T-helper 1 cell treated with Interleukin-12 subunit alpha and Interleukin-12 subunit beta and Interleukin-4 antibody, amounts not matched to agents 30 ng/mL and 1 ng/mL, for 36 hours (primary cell): ENCODE data around the gene PKMYT1. TPM values are rescaled to one million over a fixed set of nuclear protein-coding genes. Genes with fewer than 3 reads are reported as not detected.

Source experiments
- total RNA-seq: library from RNA; stranded (reverse); gene quantifications from 2 replicates; pipeline ENCODE4 v1.2.3, GENCODE V29; 2022

PKMYT1 gene
- total RNA-seq, 1 donor from 2014 or later = 92.0 TPM

Other genes with a start within 250 kb of the PKMYT1 start
- gene SRRM2, start 227.8 kb downstream of the PKMYT1 start, total RNA-seq = 547 and 552 TPM in 2 replicates
- gene ELOB, start 203.2 kb downstream of the PKMYT1 start, total RNA-seq = 263 and 264 TPM in 2 replicates
- gene PRSS33, start 192.9 kb downstream of the PKMYT1 start, total RNA-seq = not detected in 2 replicates
- not detected in 2 replicates for gene PRSS41, start 182.0 kb downstream of the PKMYT1 start, total RNA-seq
- 5.0 and 6.5 TPM in 2 replicates for gene PRSS21, start 163.2 kb downstream of the PKMYT1 start, total RNA-seq
- 23.2 and 24.3 TPM in 2 replicates for gene ZG16B, start 150.1 kb downstream of the PKMYT1 start, total RNA-seq
- not detected in 2 replicates for gene PRSS22, start 122.3 kb downstream of the PKMYT1 start, total RNA-seq
- 21.1 and 24.2 TPM in 2 replicates for gene FLYWCH2, start 97.2 kb downstream of the PKMYT1 start, total RNA-seq
- gene FLYWCH1, start 68.5 kb downstream of the PKMYT1 start, total RNA-seq = 74.3 and 83.1 TPM in 2 replicates
- gene KREMEN2, start 16.2 kb downstream of the PKMYT1 start, total RNA-seq = not detected in 2 replicates
- gene PAQR4, start 11.1 kb downstream of the PKMYT1 start, total RNA-seq = 31.9 and 32.3 TPM in 2 replicates
- gene CLDN9, start 32.5 kb upstream of the PKMYT1 start, total RNA-seq = 0.10 TPM in 1 of 2 replicates, not detected in the other
- gene CLDN6, start 37.7 kb upstream of the PKMYT1 start, total RNA-seq = not detected in 2 replicates
- 4.2 and 5.1 TPM in 2 replicates for gene TNFRSF12A, start 39.9 kb upstream of the PKMYT1 start, total RNA-seq
- gene HCFC1R1, start 43.5 kb upstream of the PKMYT1 start, total RNA-seq = 27.9 and 28.1 TPM in 2 replicates
- gene THOC6, start 43.6 kb upstream of the PKMYT1 start, total RNA-seq = 45.2 and 46.6 TPM in 2 replicates
- gene BICDL2, start 56.5 kb upstream of the PKMYT1 start, total RNA-seq = 0.51 and 0.61 TPM in 2 replicates
- gene MMP25, start 66.1 kb upstream of the PKMYT1 start, total RNA-seq = 93.6 and 93.9 TPM in 2 replicates
- gene IL32, start 85.2 kb upstream of the PKMYT1 start, total RNA-seq = 4,509 and 4,510 TPM in 2 replicates
- 0.12 and 0.24 TPM in 2 replicates for gene ZSCAN10, start 118.8 kb upstream of the PKMYT1 start, total RNA-seq
- gene ZNF205, start 132.1 kb upstream of the PKMYT1 start, total RNA-seq = 0.15 TPM in 1 of 2 replicates, not detected in the other
- gene ZNF213, start 154.6 kb upstream of the PKMYT1 start, total RNA-seq = 11.3 and 13.3 TPM in 2 replicates
- gene OR1F1, start 207.8 kb upstream of the PKMYT1 start, total RNA-seq = not detected in 2 replicates